GM21515 (cell line): ENCODE measurements around the gene TBCB.
"Not testable (repeated sequence)": the region's sequence is repeated elsewhere in the genome, so short reads cannot be mapped to it uniquely, and the experiment has no call there.

Experiments used
- ATAC-seq: cut with Tn5 transposase; IDR thresholded peaks from one replicate; pipeline ENCODE4 v1.9.1; 2021; ENCODE audit not compliant: unreplicated experiment

Gene TBCB

DNA sequence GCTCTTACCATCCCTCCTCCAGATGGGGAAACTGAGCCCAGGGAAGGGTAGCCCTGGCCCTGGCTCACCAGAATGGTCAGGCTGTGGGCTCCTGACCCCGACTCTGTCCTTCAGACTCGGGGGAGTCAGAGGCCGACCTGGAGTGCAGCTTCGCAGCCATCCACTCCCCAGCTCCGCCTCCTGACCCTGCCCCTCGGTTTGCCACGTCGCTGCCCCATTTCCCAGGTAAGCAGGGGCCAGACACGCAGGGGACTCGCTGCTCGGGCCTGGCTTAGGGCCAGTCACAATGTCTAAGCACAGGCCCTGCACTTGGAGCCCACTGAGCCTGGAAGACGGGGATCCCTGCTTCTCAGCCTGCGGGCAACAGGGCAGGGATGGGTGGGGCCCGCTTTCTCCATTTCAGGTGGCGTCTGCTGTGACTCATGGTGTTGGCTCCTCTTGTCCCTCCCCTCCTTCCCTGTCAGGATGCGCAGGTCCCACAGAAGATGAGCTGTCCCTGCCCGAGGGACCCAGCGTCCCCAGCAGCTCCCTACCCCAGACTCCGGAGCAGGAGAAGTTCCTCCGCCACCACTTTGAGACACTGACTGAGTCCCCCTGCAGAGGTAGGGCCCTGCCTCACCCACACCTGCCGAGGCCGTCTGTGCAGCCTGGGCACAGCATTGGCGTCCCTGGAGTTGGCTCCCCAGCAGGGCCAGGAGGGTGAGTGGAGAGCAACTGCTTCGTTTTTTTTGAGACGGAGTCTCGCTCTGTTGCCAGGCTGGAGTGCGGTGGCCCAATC lies 13.5 kb upstream of the TBCB start:
- ATAC-seq: no peak

DNA sequence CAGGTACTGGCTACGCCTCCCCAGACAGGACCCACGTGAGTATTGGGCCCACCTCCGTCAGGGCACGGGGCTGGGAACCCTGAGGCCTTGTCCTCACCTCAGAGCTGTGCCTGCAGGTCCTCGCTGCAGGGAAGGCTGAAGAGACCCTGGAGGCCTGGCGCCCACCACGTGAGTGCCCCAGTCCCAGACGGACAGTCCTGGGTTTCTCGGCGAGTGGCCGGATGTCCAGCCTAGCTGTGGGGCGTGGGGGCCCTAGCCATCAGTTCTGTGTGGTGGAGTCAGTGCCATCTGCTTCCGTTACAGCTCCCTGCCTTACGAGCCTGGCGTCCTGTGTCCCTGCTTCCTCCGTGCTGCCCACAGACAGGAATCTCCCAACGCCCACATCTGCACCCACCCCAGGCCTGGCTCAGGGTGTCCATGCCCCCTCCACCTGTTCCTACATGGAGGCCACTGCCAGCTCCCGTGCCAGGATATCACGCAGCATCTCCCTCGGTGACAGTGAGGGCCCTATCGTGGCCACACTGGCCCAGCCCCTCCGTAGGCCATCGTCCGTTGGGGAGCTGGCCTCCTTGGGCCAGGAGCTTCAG lies 12.1 kb upstream of the TBCB start:
- ATAC-seq: no peak

DNA sequence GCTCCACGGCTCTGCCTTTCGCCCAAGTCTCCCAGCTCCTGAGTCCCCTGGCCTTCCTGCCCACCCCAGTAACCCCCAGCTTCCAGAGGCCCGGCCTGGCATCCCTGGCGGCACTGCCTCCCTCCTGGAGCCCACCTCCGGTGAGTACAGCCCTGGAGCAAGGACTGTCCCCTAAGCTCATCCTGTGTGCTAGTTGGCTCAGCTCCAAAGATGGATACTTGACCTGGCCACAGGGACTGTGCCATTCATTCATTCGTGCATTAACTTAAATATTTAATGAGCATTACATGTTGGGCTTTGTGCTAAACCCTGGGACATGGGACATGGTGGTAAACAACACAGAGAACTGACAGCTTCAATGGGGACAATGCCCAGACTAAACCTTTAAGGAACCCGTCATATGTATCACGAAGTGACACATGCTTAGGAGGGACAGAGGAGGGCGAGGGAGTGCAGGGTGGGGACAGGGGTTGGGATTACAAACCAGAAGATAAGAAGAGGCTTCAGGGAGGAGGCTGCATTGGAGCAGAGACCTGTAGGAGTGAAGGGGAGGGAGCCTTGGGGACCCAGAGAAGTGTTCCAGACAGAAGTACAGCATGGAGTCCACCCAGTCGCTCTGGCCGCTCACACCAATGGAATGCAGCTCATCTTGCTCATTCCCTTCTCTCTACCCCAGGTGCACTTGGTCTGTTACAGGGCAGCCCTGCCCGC lies 11.3 kb upstream of the TBCB start:
- no peak for ATAC-seq

- ATAC-seq: no peak
Observed at GRCh38 chr19:36106441-36106840, 8.8 kb upstream of the TBCB start.

DNA sequence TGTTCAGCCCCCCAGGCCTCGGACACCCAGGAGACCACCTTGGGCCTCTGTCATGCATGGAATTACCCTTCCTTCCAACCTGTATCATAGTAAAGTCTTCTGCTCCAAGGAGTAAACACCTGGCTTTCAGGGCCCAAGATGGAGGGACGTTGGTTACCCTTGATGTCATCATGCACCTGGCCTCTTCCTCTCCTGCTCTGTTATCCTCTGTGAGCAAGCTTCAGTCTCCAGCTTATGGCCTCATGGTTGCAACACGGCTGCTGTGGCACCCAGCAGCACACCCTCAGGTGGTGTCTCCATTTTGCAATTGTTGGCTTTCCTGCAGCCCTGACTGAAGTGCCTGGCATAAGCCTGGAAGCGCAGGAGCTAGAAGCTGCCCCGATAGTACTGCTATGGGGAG lies 8.3 kb upstream of the TBCB start:
- no peak for ATAC-seq

GRCh38 chr19:36108684-36109083 lies 6.6 kb upstream of the TBCB start:
- ATAC-seq: no peak

- no peak for ATAC-seq
Observed at GRCh38 chr19:36110487-36111199, 4.6 kb upstream of the TBCB start, which contains the start of gene OVOL3. TSS of gene OVOL3 (plus strand) at chr19:36111143. CDS start at chr19:36111203, 60 bp downstream.

DNA sequence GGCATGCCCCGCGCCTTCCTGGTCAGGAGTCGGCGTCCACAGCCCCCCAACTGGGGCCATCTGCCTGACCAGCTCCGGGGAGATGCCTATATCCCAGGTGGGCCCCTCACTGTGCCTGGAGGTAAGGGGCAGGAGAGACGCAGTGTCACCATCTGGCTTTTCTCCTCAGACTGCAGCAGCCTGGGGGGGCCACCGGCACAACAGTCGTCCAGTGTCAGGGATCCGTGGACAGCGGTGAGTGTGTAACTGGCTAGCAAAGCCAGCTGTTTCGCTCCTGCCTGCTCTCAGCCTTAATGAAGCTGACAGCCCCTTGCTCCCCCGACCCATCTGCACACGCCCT lies 4.1 kb upstream of the TBCB start:
- ATAC-seq: no peak

- ATAC-seq: no peak
Observed at GRCh38 chr19:36112678-36113077, 2.6 kb upstream of the TBCB start.

DNA sequence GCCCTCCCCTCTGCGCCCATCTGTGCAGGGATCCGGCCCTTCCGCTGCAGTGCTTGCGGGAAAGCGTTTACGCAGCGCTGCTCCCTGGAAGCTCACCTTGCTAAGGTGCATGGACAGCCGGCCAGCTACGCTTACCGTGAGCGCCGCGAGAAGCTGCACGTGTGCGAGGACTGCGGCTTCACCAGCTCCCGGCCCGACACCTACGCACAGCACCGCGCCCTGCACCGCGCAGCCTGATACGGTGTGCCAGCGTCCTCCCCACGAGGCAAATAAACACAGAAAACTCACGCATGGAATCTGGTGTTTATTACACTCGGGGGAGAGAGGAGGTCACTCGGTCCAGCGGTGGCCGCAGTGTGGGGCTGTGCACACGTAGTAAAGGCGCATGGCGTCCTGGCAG lies 1.8 kb upstream of the TBCB start:
- ATAC-seq: no peak

- ATAC-seq: no peak
Observed at GRCh38 chr19:36113894-36114720, 1.2 kb upstream of the TBCB start.

DNA sequence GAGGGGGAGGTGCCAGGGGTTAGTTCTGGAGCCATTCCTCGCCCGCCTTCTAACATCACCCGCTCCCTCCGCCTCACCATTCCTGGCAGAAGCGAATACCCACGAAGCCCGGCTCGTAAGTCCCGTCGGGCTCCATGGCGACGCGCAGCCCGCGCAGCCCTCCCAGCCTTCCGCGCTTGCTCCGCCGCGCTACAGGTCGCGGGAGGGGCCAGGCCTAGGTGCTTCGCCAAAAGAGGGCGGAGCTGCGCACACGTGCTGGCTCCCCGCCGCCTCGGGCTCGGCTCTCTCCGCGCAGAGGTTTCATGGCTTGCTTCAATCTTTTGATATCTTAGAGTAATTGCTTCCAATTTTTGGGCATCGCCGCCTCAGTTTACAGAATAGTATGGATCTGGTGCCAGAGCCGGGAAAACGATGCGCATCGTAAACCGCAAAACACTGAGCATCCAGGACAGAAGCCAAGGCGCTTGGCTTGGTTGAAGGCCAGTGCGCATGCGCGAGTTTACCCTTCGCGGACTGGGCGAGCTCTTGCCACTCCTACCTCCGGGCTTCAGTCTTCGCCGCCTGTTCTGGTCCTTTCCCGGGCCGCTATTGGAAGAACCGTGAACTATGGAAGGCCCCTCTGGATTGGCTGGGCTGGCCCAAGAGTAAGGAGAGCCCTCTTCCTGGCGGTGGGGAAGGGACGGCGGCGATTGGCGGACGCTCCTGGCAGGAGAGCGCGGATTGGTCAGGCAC lies 381 bp upstream of the TBCB start, which contains the start of gene POLR2I:
POLR2I (minus strand) TSS at position 155 of the 732 bp plus-strand sequence; CDS start at position 136, 19 bp downstream.
- peak; percentile 67 for ATAC-seq

GRCh38 chr19:36116344-36116637 lies 1.0 kb downstream of the TBCB start:
- ATAC-seq: no peak

DNA sequence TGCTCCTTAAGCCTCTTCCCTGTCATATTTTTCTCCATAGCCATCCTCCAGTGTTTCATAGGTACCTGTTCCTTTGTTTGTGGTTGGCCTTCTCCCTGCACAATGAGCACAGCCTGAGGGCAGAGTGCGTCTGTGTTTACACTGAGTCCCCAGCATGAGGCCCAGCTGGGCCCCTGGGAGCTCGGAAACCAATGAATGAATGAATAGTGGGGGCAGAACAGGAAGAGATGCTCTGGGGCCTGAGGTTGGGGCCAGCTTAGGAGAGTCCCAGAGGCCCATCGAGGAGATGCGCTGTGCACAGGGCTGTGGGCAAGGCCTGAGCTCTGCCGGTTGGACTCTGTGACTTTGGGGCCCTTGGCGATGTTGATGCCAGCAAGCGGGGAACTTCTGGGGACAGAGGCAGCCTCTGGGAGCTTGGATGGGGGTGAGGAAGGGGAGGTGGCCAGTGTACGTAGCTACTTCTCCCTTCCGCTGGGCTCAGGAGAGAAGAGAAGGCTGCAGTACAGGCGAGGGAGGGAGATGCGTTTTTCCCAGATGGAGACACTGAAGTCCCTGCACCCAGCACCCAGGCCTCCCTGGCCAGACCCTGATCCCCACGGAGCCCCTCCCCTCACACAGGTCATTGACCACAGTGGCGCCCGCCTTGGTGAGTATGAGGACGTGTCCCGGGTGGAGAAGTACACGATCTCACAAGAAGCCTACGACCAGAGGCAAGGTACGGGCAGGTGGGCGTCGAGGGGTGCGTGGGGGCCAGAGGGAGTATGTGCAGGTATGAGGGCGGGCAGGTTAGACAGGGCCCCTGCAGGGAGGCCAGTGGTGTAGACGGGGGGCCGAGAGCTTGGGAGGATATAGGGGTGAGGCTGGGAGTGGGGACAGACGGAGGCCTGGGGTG lies 5.1 kb downstream of the TBCB start:
- ATAC-seq: no peak

DNA sequence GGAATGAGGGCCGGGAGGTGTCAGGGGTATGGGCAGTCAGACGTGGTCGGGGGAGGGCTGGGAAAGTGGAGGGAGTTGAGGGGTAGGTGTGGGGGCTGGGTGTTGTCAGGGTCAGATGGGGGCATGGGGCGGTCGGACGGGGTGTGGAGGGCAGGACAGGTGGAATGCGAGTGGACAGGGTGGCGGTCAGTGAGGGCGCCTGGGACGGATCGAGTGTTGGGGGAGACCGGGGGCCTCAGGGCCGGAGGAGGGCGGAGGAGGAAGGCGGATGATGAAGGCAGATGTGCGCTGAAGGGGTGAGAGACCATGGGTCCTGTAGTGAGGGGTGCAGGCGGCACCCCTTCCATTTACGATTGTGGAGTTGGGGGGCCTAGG lies 5.7 kb downstream of the TBCB start:
- ATAC-seq: no peak

DNA sequence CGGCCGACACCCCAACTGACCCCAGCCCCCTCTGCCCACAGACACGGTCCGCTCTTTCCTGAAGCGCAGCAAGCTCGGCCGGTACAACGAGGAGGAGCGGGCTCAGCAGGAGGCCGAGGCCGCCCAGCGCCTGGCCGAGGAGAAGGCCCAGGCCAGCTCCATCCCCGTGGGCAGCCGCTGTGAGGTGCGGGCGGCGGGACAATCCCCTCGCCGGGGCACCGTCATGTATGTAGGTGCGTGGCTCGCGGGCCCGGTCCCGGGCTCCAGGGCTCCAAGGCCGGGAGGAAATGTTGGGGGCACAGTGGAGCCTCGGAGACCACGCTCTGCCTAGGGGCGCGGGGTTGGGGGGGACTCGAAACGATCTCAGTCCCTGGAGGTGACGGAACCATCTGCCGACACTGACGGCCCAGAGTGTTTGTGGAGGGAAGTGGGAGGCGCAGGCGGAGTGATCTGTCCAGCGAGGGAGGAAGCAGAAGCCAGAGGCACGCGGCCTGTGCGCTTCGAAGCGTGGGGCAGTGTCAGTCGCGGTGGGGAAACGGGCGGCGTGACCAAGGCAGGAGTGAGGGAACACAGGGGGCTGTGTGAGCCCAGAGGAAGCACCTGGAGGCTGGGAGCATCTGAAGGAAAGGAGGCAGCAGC lies 6.3 kb downstream of the TBCB start:
- ATAC-seq: no peak

DNA sequence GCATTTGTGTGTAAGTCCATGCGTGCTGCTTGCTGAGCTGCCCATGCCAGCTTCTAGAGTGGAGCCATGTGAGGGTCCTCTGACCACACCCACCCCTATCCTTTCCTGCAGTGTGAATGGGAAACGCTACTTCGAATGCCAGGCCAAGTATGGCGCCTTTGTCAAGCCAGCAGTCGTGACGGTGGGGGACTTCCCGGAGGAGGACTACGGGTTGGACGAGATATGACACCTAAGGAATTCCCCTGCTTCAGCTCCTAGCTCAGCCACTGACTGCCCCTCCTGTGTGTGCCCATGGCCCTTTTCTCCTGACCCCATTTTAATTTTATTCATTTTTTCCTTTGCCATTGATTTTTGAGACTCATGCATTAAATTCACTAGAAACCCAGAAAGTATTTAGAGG lies 10.3 kb downstream of the TBCB start:
- no peak for ATAC-seq

DNA sequence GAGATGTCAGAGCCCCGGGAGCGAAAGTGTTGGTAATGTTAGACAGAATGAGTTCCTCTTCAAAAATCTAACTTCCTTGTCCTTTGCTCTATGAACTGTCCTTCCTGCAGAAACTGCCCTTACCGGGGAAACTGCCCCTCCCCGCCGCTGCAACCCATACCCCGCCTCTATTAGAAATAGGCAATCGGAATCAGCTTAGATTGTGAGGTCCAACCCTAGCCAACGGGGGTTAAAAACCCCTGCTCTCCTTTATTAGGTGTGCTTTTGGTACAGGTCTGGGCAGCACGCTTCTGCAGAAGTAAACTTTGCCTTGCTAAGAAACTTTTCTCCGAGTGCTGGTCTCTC lies 13.1 kb downstream of the TBCB start:
- ATAC-seq: no peak

- ATAC-seq: not testable (repeated sequence)
Observed at GRCh38 chr19:36131221-36131620, 16.0 kb downstream of the TBCB start.
